Chondrocyte (in vitro differentiated cells): ENCODE results near the gene SKAP1. TPM values are rescaled to one million over a fixed set of nuclear protein-coding genes. Genes with fewer than 3 reads are reported as not detected.
A peak's percentile ranks its signal among the peaks of the same experiment; 100 is the strongest.

Experiments
- DNase-seq: peaks from one replicate; pipeline ENCODE4 v3.0.0; 2021; ENCODE audit warnings: mixed read lengths, low spot score
- H3K27ac Mint-ChIP-seq: one replicate; pipeline ENCODE4 v1.8.0; 2021; ENCODE audit warnings: mild to moderate bottlenecking, moderate library complexity, mixed read lengths; ENCODE audit not compliant: unreplicated experiment
- H3K27me3 Mint-ChIP-seq: 2 replicates; pipeline ENCODE4 v1.8.0; 2021; ENCODE audit warnings: low read depth, mixed read lengths
- H3K36me3 Mint-ChIP-seq: 2 replicates; pipeline ENCODE4 v1.8.0; 2021; ENCODE audit warnings: low read depth, mixed read lengths
- H3K4me1 Mint-ChIP-seq: 2 replicates; pipeline ENCODE4 v1.8.0; 2021; ENCODE audit warnings: low read depth, mild to moderate bottlenecking, mixed read lengths
- H3K4me3 Mint-ChIP-seq: one replicate; pipeline ENCODE4 v1.8.0; 2021; ENCODE audit warnings: mild to moderate bottlenecking, moderate library complexity, mixed read lengths; ENCODE audit not compliant: unreplicated experiment
- H3K9me3 Mint-ChIP-seq: 2 replicates; pipeline ENCODE4 v1.8.0; 2021; ENCODE audit warnings: low read depth, mixed read lengths
- CTCF ChIP-seq: fragments of 200-600 bp; sonication (generic); IDR thresholded peaks from 2 replicates; pipeline ENCODE4 v1.5.0; 2021; ENCODE audit warnings: antibody characterized with exemption, mild to moderate bottlenecking, moderate library complexity
- total RNA-seq: library from RNA; stranded (reverse); gene quantifications from 3 replicates; pipeline ENCODE4 v1.2.1, GENCODE V29; 2021

Gene SKAP1
- total RNA-seq, 1 donor from 2014 or later = not detected

- no peaks in the 10 kb centered on the region for H3K36me3 Mint-ChIP-seq
- H3K9me3 Mint-ChIP-seq = no peaks in the 10 kb centered on the region
- no peak overlapping the region for H3K4me3 Mint-ChIP-seq
- peaks cover 2% of the 10 kb centered on the region for H3K27me3 Mint-ChIP-seq
- H3K4me1 Mint-ChIP-seq = peaks cover 10% of the 10 kb centered on the region
- no peak for DNase-seq
- H3K27ac Mint-ChIP-seq = no peak overlapping the region
- no peak for TF ChIP-seq CTCF
Observed at GRCh38 chr17:48132385-48132784, 297.6 kb downstream of the SKAP1 start.

GRCh38 chr17:48131216-48131824 lies 298.7 kb downstream of the SKAP1 start:
- no peaks in the 10 kb centered on the region for H3K36me3 Mint-ChIP-seq
- H3K9me3 Mint-ChIP-seq = no peaks in the 10 kb centered on the region
- no peaks in the 10 kb centered on the region for H3K27me3 Mint-ChIP-seq
- H3K4me1 Mint-ChIP-seq = peaks cover 21% of the 10 kb centered on the region
- H3K27ac Mint-ChIP-seq = no peak overlapping the region
- peak; percentile 94 for TF ChIP-seq CTCF
- no peak overlapping the region for H3K4me3 Mint-ChIP-seq
- DNase-seq = no peak

- no peaks in the 10 kb centered on the region for H3K27me3 Mint-ChIP-seq
- no peak overlapping the region for H3K4me3 Mint-ChIP-seq
- H3K27ac Mint-ChIP-seq = no peak overlapping the region
- no peak for TF ChIP-seq CTCF
- H3K9me3 Mint-ChIP-seq = no peaks in the 10 kb centered on the region
- no peak for DNase-seq
- H3K36me3 Mint-ChIP-seq = peaks cover 3% of the 10 kb centered on the region
- peaks cover 29% of the 10 kb centered on the region for H3K4me1 Mint-ChIP-seq
Observed at GRCh38 chr17:48129981-48130380, 300.0 kb downstream of the SKAP1 start.

- DNase-seq = no peak
- Mint-ChIP-seq H3K9me3 (no peaks in the 10 kb centered on the region), H3K36me3 (peaks cover 3% of the 10 kb centered on the region), H3K27ac (no peak overlapping the region), H3K4me3 (no peak overlapping the region), H3K27me3 (no peaks in the 10 kb centered on the region), H3K4me1 (peaks cover 29% of the 10 kb centered on the region)
- TF ChIP-seq CTCF = no peak
Observed at GRCh38 chr17:48128400-48128799, 301.6 kb downstream of the SKAP1 start.

- H3K36me3 Mint-ChIP-seq = peaks cover 8% of the 10 kb centered on the region
- DNase-seq = no peak
- peaks cover 29% of the 10 kb centered on the region for H3K4me1 Mint-ChIP-seq
- peak overlapping the region; percentile 65 for H3K27ac Mint-ChIP-seq
- no peaks in the 10 kb centered on the region for H3K27me3 Mint-ChIP-seq
- no peak for TF ChIP-seq CTCF
- H3K9me3 Mint-ChIP-seq = no peaks in the 10 kb centered on the region
- H3K4me3 Mint-ChIP-seq = no peak overlapping the region
Observed at GRCh38 chr17:48127371-48128051, 302.5 kb downstream of the SKAP1 start.
